Activated T-helper 1 cell treated with Interleukin-2 at 50 U/mL for 16 hours (primary cell): ENCODE results near the gene EXOSC7.
"Not testable (repeated sequence)": the region's sequence is repeated elsewhere in the genome, so short reads cannot be mapped to it uniquely, and the experiment has no call there.

ENCODE experiments used
- DNase-seq: peaks from one replicate; pipeline ENCODE4 v3.0.0-alpha.2; 2020; ENCODE audit warnings: low read depth

Gene EXOSC7

DNA sequence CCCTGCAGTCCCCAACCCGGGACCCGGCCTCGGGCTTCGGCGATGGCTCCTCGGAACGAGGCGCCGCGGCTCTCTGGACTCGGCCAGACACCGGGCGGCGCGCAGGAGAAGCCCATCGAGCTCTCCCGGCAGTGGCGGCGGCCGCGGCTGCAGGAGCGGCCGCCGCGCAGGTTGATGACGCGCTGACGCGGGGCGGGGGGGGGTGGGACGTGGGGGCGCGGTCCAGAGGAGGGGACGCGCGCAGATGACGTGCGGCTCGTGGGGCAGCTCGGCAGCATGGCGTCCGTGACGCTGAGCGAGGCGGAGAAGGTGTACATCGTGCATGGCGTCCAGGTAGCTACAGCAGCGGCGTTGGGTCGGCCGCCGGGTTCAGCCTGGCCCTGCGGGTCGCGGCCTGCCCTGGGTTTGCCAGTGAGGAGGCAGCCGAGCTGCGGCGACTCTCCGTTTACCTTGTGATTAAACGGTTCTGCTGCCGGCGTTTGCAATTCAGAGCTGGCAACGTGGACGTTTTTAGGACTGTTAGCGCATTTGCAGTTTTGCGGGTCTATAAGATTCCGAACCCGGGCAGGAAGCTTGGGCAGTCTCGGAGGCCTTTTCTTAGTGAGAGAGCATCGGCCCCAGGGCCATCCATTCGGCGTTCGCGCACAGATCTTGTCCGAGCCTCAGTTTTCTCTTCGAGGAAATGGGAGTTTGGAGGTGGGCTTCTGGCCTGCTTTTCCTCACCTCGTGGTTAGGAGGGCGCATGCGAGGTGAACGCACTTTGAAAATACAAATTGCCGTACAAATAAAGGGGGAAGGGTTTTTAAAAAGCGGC lies at the start of gene EXOSC7, which contains the start of gene ZDHHC3:
Gene EXOSC7, plus strand, starts transcription at position 243 of the 814 bp plus-strand sequence. Its CDS starts 34 bp downstream, at position 277.
Gene ZDHHC3, minus strand, starts transcription at position 173 of the 814 bp plus-strand sequence. CDS start 16,738 bp downstream, outside the sequence.
- DNase-seq, result peak; percentile 81

DNA sequence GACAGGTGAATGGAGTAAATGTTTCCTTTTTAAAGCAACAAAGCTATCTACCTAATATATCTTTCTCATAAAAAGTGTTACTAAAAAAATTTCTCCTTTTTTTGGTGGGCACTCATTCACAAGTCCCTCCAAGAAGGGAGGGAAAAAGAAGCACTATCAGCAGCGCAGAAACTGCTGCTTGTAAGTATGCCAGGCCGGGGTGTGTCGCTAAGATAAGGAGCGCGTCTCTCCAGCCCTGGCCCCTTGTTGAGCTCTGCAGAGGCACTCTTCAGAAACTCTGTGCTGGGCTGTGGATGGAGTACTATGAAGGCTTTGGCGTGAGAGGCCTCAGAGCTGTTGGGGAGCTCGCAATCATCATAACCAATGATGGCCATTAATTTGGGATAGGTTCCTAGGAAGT lies 49.1 kb upstream of the EXOSC7 start:
- DNase-seq, result no peak

DNA sequence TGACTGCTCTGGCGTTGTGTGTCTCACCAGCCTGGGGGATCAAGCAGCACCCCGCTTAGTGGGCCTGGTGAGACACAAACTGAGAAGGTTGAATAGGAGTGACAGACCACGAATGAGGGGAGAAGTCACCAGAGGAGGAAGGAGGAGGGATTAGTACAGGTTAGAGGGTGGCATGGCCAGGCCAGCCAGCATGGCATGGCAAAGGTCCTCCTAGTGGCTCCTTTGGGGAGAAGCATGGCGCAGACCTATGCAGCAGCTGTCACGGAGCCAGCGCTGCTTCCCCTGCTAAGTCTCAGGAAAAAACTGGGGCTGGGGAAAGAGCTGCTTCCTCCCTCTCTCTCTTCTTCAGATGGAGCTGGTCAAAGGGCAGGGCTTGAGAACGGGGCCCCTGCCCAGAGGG lies 48.7 kb upstream of the EXOSC7 start:
- no peak for DNase-seq

DNA sequence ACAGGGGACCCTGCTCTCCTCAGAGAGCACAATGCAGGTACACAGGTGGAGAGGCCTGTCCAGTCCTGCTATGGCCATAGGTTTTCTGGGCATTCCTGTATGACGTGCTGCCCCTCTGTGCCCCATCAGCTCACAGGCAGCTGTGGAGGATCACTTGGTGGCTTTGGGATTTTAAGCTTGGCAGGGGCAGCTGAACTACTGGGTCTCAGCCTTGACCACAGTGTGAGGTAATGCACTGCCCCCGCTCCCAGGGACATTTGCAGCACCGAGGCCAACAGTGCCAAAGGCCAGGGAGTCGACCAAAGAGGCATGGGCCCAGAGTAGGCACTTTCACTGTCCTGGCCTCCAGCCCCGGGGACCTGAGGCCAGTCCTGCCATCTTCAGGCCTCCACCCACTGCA lies 46.3 kb upstream of the EXOSC7 start:
- no peak for DNase-seq

DNA sequence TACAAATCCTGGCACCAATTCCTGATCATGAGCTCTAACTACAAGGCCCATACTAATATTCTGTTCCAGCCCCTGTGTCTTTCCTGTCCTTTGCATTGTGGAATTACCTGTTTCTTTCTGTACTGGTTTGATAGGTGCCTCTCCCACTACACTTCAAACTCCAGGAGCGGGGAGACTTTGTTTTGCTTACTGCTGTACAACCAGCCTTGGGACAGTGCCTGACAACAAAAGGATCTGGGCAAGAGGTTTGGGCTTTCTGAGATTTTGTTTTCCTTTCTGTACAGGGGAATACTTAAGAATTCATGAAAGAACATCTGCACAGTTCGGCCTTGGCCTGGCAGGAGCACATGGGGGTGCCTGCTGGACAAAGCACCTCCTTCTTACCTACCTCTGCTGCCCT lies 45.1 kb upstream of the EXOSC7 start:
- no peak for DNase-seq

DNA sequence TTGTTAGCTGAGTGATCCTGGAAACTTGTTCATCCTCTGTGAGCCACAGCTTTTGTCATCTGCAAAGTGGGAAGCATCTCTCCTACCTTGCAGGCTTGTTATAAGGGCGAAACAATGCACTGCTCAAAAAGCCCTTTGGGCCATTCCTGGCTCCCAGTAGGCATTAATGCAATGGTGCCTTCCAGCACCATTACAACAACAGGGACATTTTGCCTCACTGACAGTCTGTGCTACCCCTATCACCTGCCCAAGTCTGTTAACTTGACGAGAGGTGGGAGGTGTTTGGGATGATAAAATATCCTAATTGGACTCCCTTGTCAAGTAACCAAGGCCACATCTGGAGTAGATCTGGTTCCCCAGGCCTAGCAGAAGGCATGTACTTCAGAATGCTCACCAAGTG lies 44.3 kb upstream of the EXOSC7 start:
- DNase-seq, result no peak

DNA sequence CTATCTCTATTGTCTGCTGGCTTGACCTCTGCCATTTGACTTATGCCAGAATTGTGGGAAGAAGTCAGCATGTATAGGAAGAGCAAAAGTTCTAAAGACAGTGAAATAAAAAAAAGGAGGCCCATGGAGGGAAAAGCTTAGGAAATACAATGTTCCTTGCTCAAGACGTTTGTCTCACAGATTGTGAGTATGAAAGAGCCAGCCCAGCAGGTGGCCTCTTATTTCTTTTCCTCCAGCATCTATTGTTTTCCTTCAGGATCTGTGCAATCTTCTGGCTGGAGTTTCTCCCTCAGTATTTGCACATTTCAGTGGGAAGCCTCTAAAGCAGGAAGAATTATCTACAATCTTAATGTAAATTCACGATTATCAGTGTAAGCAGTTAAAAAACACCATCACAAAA lies 43.8 kb upstream of the EXOSC7 start:
- no peak for DNase-seq

DNA sequence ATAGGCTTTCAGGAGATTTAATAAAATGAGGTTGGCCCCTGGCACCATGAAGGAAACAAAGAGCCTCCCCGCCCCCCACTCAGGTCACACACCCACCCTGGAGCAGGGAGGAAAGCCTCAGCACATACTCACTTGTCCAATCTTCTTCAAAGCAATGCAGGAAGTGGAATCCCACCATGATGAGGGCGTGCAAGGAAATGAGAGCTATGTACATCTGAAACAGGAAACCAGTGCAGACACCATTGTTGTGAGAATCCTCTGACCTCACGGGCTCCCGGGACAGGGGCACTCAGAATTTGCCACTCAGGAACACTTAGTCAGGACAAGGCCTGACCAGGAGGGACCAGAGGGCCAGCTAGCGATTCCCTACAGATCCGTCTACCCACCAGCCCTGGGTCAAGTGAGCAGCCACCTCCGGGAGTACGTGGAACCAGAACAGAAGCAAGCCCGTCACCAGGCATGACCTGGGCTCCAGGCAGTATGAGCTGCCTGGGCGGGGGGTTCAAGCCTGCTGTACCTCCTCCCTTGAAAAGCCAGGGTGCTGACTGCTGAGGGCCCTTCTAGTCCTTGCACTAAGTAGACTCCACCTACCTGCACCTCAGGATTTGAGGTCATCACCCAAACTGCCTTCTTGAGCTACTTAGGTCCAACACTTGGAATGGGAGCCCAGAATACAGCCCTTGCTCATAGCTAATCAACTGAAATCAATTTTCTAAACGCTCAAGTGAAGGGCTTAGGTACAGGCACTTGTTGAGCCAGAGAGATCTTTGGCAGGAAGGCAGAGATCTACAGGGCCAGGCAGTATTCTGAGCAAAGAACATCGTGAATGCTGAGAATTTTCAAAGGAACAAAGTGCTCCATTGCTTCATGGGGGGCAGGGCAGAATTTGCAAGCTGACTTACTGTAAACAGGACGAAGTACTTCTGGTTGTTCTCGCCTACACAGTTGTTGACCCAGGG lies 42.8 kb upstream of the EXOSC7 start:
- no peak for DNase-seq

DNA sequence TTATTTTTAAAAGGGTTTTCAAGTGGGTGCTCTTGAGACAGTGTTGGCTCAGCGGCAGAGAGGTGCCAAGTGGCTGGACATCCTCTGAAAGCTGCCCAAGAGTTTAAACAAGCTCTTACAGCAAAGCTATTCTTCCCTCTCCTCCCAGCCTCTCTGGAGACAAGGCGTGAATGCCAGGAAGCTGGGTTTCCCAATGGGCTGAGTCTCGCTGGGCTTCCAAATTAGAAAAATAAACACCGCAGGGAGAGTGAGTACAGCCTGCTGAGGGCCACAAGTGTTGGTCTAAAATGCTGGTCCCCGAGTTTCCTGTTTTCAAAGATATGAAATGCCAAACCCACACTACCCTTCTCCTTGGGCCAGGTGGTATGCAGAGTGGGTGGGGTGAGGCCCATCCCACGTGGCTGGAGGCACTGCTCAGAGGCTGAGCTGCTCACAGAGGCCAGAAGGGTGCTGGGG lies 36.4 kb upstream of the EXOSC7 start:
- DNase-seq, result no peak

DNA sequence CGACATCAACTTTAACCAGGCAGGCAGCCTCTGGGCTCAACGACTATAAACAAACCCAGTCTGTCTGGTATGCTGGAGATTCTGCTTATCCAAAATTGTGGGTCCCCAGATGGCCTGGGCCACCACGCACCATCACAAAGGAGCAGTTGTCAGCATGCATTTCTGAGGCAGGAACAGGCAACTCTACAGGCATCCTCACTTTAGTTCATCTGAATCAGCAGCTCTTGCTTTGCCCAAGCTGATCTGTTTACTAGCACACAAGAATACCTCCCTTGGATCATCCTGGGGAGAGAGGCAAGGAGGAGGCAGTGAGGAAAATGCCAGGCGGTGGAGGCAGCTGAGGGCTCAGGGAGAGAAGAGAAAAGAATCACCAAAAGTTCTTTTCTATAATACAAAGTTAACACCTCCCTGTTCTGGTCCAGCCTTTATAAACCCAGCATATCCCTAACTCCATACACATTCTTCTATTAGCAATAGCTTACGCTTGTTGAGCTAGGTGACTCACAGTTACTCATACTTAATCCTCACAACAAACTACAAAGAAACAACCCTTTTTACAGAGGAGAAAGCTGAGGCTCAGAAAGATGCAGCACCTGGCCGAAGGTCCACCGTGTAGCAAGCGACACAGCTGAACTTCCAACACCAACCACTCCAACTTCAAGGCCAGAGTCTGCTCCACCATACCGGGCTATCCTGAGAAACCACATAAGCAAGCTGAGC lies 33.7 kb upstream of the EXOSC7 start:
- no peak for DNase-seq

DNA sequence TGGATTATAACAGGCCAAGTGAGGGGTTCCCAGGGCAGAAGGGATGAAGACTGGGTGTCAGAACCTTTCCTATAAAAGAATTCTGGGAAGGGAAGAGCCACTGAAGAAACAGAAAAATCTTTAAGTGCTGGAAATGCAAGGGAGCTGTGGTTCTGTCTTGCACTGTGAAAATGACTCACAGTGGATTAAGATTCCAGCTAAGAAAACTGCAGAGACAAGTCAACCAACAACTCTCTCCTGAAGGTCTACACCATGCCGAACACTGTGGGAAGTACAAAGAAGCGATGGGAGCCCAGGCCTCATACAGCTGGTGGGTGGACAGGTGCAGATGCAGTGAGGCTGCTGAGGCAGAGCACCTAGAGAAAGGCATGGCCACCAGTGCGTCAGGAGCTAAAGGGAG lies 27.8 kb upstream of the EXOSC7 start:
- DNase-seq, result no peak

DNA sequence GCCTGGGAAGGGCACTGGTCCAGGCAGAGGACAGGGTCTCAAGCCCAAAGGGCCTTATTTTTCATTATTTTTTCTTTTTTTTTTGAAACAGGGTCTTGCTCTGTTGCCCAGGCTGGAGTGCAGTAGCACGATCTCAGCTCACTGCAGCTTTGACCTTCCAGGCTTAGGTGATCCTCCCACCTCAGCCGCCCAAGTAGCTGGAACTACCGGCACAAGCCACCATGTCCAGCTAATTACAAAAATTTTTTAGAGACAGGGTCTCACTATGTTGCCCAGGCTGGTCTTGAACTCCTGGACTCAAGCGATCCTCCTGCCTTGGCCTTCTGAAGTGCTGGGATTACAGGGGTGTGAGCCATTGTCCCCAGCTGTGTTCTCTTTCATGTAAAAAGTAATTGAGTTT lies 26.3 kb upstream of the EXOSC7 start:
- not testable (repeated sequence) for DNase-seq

DNA sequence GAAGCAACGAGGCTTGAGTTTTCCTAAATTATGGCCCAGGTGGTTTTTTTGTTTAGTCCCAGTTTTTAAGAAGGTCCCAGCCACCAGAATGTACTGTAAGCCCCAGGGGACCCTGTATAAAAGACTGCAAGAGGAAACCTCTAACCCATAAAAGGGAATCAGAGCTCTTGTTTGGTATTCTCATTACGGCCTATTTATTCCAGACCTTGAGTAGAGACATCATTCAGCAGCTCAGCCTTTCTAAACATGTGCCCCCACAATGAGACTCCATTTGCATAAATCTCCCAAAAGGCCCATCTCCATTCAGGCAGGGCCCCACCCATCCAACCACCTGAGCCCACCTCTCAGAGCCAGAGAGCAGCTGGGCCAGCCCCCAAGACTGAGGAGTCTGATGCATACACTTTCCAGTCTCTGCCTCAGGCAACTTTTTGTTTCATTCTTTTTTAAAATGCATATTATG lies 25.7 kb upstream of the EXOSC7 start:
- no peak for DNase-seq

DNA sequence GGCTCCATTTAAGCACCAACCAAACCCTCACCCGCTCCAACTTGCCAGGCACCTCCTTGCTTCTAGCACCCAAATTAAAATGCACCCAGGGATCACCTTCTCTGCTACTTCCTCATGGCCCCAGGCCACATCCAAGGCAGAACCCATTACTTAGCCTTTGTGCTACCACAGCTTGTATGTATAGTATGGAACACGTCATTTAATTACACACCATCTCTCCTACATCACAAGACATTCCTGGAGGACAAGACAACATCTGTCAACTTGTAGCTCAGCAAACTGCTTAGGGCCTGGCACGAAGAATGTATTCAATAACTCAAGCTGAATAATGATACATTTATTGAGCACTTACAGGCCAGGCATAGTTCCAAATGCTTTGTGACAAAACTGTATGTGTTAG lies 23.4 kb upstream of the EXOSC7 start:
- DNase-seq, result no peak

DNA sequence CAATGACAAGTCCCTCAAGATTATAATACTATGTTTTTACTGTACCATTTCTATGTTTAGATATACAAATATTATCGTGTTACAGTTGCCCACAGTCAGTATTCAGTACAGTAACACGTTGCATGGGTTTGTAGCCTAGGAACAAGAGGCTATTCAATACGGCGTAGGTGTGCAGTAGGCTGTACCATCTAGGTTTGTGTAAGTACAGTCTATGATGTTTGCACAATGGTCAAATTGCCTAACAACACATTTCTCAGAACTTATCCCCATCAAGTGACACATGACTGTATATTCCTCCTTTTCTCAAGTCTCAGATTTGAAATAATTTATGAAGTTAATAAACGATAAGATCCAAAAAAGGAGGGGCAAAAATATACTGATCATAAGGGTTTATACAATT lies 21.7 kb upstream of the EXOSC7 start:
- DNase-seq, result no peak

DNA sequence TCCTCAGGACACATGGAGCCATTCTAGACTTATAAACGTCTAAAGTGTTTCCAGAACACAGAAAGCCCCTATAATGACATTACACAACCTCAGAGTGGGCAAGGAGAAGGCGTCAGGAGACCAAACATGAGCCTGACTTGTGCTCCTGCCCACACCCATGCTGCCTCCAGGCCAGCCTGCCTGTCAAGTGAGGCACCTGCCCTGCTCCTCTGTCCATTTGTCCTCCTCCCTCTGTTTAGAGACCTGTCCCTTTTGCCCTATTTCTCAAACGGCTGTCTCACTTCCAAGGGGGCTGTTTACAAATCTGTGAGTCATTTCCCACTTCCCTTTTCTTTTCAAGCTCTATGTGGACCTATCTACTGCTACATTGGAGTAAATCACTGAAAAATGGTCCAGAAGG lies 21.1 kb upstream of the EXOSC7 start:
- DNase-seq, result no peak

DNA sequence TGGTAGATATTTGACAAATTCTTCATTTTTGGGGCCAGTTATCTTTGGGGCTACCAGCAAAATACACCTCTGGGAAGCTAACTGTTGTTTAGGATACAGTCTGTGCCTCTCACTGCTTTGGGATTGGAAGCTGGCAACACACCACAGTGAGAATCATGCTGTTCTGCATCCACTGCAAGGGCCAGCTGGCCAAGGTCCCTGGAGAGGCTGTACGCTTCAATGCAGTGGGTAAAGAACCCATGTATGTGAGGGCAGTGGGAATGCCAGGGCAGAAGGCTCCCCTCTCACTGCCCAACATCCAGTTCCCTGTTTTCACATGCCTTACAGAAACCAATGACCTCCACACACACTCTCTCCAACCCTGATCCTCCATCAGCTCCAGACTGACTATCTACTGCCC lies 20.1 kb upstream of the EXOSC7 start:
- DNase-seq, result no peak

DNA sequence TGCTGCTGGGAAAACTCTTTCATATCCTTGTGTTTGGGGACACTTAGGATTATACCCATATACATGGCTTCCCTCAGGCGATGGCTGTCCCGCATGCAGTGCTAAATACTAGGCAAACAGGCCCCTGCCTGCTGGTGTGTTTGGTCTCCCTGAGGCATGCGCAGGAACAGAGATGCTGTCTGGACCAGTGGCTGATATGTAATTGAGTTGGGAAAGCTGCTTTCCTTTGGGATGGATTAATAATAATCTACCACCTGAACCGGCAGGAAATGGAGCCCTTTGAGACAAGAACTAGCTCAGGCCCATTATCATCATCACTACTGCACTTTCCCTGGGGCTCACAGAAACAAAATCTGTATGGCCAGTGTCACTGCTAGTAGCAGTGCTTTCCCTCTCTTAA lies 18.1 kb upstream of the EXOSC7 start:
- DNase-seq, result no peak

DNA sequence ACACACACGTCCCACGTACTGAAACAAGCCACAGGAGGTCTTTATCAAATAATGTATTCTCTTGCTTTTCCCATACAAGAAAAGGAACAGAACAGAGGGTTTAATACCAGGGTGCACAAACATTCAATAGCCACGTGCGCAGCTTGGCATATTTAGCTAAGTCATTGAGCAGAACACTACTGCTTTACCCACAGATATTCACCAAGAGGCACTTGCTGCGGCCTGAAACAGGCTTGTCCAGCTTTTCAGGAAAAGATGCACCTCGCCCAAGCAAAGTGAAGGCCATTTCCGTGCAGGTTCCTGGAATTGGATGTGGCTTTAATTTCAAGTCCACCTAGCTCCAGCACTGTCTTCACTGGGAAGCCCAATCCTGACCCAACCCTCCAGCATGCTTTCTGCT lies 17.7 kb upstream of the EXOSC7 start:
- DNase-seq, result no peak

DNA sequence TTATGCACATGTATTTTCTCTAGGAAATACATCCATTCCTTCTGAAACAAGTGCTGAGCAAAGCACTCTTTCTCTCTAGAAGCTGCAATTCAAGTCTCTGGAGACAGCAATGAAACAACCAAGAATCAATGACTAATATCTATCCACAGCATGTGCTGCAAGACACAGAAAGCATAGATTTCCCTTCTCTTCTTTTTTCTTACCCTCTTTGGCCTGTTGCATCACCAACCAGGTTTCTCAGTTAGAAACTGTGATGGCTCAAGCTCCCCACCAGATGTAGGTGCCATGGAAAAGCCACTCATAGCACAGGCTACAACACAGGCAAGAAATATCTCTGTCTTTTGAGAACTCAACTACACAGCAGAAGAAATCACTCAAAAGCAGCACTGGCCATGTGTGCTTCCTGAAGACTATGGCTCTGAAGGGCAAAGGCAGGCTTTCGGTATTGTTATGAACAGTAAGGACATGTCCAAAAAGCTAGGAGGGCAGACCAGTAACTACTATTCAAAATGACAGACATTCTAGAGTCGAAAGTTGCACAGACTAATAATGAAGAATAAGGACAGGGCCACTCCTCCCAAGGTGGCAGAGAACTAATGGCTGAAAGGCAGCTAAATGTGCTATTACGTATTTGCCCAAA lies 15.5 kb upstream of the EXOSC7 start:
- no peak for DNase-seq

DNA sequence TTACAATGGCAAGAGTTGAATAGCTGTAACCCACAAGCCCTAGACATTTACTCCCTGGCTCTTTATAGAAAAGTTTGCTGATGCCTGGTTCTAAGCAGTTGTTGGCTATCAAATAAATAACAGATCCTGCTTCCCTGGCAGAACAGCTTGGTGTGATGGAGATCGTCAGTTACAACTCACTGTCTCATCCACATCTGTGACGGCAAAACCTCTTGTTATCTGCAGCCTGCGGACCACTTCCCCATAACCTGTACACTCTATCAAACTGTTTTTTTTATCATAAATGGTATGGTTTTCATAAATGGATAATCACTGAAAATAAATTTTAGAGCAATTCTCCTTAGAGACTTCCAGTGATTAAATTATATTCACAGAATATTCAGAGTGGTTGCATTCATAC lies 14.2 kb upstream of the EXOSC7 start:
- DNase-seq, result no peak
